Spleen (tissue), 7 donors: ENCODE data around the gene NCKIPSD.

ENCODE experiments used
- CTCF ChIP-seq, 11 experiments: fragments of 200-600 bp in 7 of 11; fragments of 450-650 bp in 4 of 11; sonication (generic) in 4 of 11; IDR thresholded peaks in 8 of 11; conservative IDR thresholded peaks in 3 of 11; 1 replicate in 7 of 11; 2 replicates in 4 of 11; pipeline versions ENCODE4 v1.4.0 to v1.8.0; 2016 to 2021; ENCODE audit warnings: antibody characterized with exemption in 11 of 11, inconsistent platforms in 4 of 11, mild to moderate bottlenecking in 1 of 11
- POLR2A ChIP-seq, 3 donors: fragments of 450-650 bp; IDR thresholded peaks; one replicate each; pipeline ENCODE4 v1.5.1; 2017; ENCODE audit warnings: antibody characterized with exemption in 3 of 3, mild to moderate bottlenecking in 1 of 3
- POLR2AphosphoS5 ChIP-seq, 3 donors: sonication (generic); formaldehyde crosslinking; IDR thresholded peaks; one replicate each; pipeline ENCODE4 v1.5.1; 2017; ENCODE audit warnings: antibody characterized with exemption in 3 of 3
- donor health status: DM: no; HTN: no; CAD: no; lungs with moderate emphysema.
- donor health status: DM: no; HTN: no; CAD: no.
- donor health status: DM: no; HTN: no; CAD: no.

DNA sequence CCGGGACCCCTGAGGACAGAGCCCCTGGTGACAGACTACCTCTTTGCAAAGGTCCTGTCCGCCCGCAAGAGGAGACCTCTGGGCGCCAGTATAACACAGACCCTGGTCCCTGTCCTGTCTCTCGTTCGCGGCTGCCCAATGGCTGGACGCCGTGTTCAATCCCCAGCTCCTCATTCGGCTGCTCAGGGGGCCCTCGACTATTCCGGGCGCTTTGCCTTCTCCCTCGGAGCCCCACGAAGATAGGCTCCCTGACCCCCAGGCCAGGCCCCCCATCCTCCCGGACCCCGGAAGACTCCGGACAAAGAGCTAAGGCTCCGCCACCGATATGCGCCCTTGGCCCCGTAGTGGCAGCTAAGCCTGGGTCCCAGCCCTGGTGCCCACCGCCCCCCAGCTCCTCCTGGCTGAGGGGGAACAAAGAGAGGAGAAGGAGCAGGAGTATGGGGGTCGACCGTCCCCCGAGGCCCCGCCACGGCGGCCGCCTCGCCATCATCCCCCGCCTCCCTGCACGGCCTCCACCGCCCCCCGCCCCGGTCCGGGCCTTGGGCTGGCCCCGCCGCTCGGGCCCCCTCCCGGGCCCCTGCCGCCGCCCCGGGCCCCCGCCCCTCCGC is 23.5 kb downstream of the NCKIPSD start:
- no peak for TF ChIP-seq CTCF (IDR thresholded peaks at IDR 0.05 in 8 of 11, conservative IDR thresholded peaks at IDR 0.05 in 3 of 11)
- TF ChIP-seq POLR2A (IDR thresholded peaks at IDR 0.05), result no peak
- no peak for TF ChIP-seq POLR2AphosphoS5 (IDR thresholded peaks at IDR 0.05)
